NCI-H1092 (cell line): ENCODE results near the gene XDH.

Experiments used
- DNase-seq: peaks from one replicate; lab custom pipeline; 2025; lab: John Stamatoyannopoulos, UW

The XDH gene

GRCh38 chr2:31365348-31365747 lies 49.2 kb downstream of the XDH start:
- no peak for DNase-seq

- DNase-seq: no peak
Measured at GRCh38 chr2:31363956-31364750, 50.4 kb downstream of the XDH start.

- no peak for DNase-seq
Measured at GRCh38 chr2:31362581-31362980, 52.0 kb downstream of the XDH start.

GRCh38 chr2:31359229-31359628 lies 55.3 kb downstream of the XDH start:
- no peak for DNase-seq

- no peak for DNase-seq
Measured at GRCh38 chr2:31354837-31355236, 59.7 kb downstream of the XDH start.

- DNase-seq: no peak
Measured at GRCh38 chr2:31353179-31353578, 61.4 kb downstream of the XDH start.

GRCh38 chr2:31349684-31350083 lies 64.9 kb downstream of the XDH start:
- DNase-seq: no peak

- DNase-seq: no peak
Measured at GRCh38 chr2:31349160-31349559, 65.4 kb downstream of the XDH start.

GRCh38 chr2:31348618-31349017 lies 65.9 kb downstream of the XDH start:
- DNase-seq: no peak

- no peak for DNase-seq
Measured at GRCh38 chr2:31347750-31348149, 66.8 kb downstream of the XDH start.

GRCh38 chr2:31347319-31347718 lies 67.2 kb downstream of the XDH start:
- no peak for DNase-seq

GRCh38 chr2:31344447-31344846 lies 70.1 kb downstream of the XDH start:
- no peak for DNase-seq

GRCh38 chr2:31341351-31341750 lies 73.2 kb downstream of the XDH start:
- DNase-seq: no peak

GRCh38 chr2:31339696-31340095 lies 74.8 kb downstream of the XDH start:
- DNase-seq: no peak

- DNase-seq: no peak
Measured at GRCh38 chr2:31337860-31338259, 76.7 kb downstream of the XDH start.

- DNase-seq: no peak
Measured at GRCh38 chr2:31337197-31337596, 77.3 kb downstream of the XDH start.

- DNase-seq: no peak
Measured at GRCh38 chr2:31335921-31336585, 78.5 kb downstream of the XDH start.

GRCh38 chr2:31334311-31335026 lies 80.1 kb downstream of the XDH start:
- DNase-seq: no peak

- peak; percentile 52 for DNase-seq
Measured at GRCh38 chr2:31333527-31334183, 80.9 kb downstream of the XDH start.

- DNase-seq: no peak
Measured at GRCh38 chr2:31333046-31333445, 81.5 kb downstream of the XDH start.

GRCh38 chr2:31332521-31332920 lies 82.0 kb downstream of the XDH start:
- DNase-seq: no peak

- DNase-seq: no peak
Measured at GRCh38 chr2:31331156-31331555, 83.4 kb downstream of the XDH start.
